ENCODE results near the gene MYH10.
A peak's percentile ranks its signal among the peaks of the same experiment; 100 is the strongest.

Gene MYH10

GRCh38 chr17:8602679-8603078 lies 27.8 kb downstream of the MYH10 start:
- DNase-seq = no peak

- DNase-seq = no peak
These were observed 31.0 kb downstream of the MYH10 start for GRCh38 chr17:8599351-8600011.

- DNase-seq = no peak
These were observed 31.6 kb downstream of the MYH10 start for GRCh38 chr17:8598913-8599312.

- no peak for DNase-seq
These were observed 36.7 kb downstream of the MYH10 start for GRCh38 chr17:8593830-8594229.

- no peak for DNase-seq
These were observed 37.2 kb downstream of the MYH10 start for GRCh38 chr17:8593276-8593675.

- DNase-seq = no peak
These were observed 41.5 kb downstream of the MYH10 start for GRCh38 chr17:8588877-8589554.

- no peak for DNase-seq
These were observed 43.8 kb downstream of the MYH10 start for GRCh38 chr17:8586766-8587165.

- DNase-seq = no peak
These were observed 44.6 kb downstream of the MYH10 start for GRCh38 chr17:8585911-8586310.

GRCh38 chr17:8583954-8584353 lies 46.6 kb downstream of the MYH10 start:
- no peak for DNase-seq

GRCh38 chr17:8580952-8581658 lies 49.4 kb downstream of the MYH10 start:
- no peak for DNase-seq

- DNase-seq = no peak
These were observed 52.7 kb downstream of the MYH10 start for GRCh38 chr17:8577868-8578267.

- no peak for DNase-seq
These were observed 53.8 kb downstream of the MYH10 start for GRCh38 chr17:8576559-8577294.

GRCh38 chr17:8574687-8575086 lies 55.8 kb downstream of the MYH10 start:
- no peak for DNase-seq

- no peak for DNase-seq
These were observed 57.8 kb downstream of the MYH10 start for GRCh38 chr17:8572764-8573163.

GRCh38 chr17:8563981-8564602 lies 66.4 kb downstream of the MYH10 start:
- DNase-seq = peak; percentile 19

- no peak for DNase-seq
These were observed 67.3 kb downstream of the MYH10 start for GRCh38 chr17:8563024-8563776.

GRCh38 chr17:8558144-8558543 lies 72.4 kb downstream of the MYH10 start:
- no peak for DNase-seq

GRCh38 chr17:8557176-8557806 lies 73.2 kb downstream of the MYH10 start:
- DNase-seq = no peak

- DNase-seq = no peak
These were observed 74.5 kb downstream of the MYH10 start for GRCh38 chr17:8556074-8556473.

GRCh38 chr17:8555062-8555461 lies 75.5 kb downstream of the MYH10 start:
- DNase-seq = no peak

- DNase-seq = no peak
These were observed 77.8 kb downstream of the MYH10 start for GRCh38 chr17:8552577-8553320.
